DOHH2 (cell line): Measurements from ENCODE around the gene RBM17.

ENCODE experiments used
- H3F3A ChIP-seq: fragments of 200-600 bp; sonication (generic), shearing (Covaris generic); 2 replicates; pipeline ENCODE4 v1.6.0; 2016; ENCODE audit warnings: antibody characterized with exemption, mild to moderate bottlenecking; ENCODE audit not compliant: control insufficient read depth, insufficient read depth
- H3K27ac ChIP-seq: fragments of 200-600 bp; sonication (generic); 2 replicates; pipeline ENCODE4 v1.5.1; 2014; ENCODE audit warnings: low read depth, mild to moderate bottlenecking, low read length, moderate library complexity
- H3K27me3 ChIP-seq: fragments of 200-600 bp; sonication (generic); 2 replicates; pipeline ENCODE4 v1.6.1; 2014; ENCODE audit warnings: mild to moderate bottlenecking, low read length, mixed read lengths; ENCODE audit not compliant: control insufficient read depth
- H3K36me3 ChIP-seq: fragments of 200-600 bp; sonication (generic); 2 replicates; pipeline ENCODE4 v1.6.1; 2014; ENCODE audit warnings: mild to moderate bottlenecking, low read length, moderate library complexity, mixed read lengths; ENCODE audit not compliant: control insufficient read depth
- H3K4me1 ChIP-seq: fragments of 200-600 bp; sonication (generic); 2 replicates; pipeline ENCODE4 v1.6.1; 2014; ENCODE audit warnings: mild to moderate bottlenecking, low read length, mixed read lengths; ENCODE audit not compliant: control insufficient read depth
- H3K4me2 ChIP-seq: fragments of 200-600 bp; sonication (generic); 2 replicates; pipeline ENCODE4 v1.6.0; 2014; ENCODE audit warnings: mild to moderate bottlenecking, low read length, moderate library complexity
- H3K4me3 ChIP-seq: fragments of 200-600 bp; sonication (generic); 2 replicates; pipeline ENCODE4 v1.5.1; 2014; ENCODE audit warnings: mild to moderate bottlenecking, low read length, mixed read lengths
- H3K79me2 ChIP-seq: fragments of 200-600 bp; sonication (generic); 2 replicates; pipeline ENCODE4 v1.6.1; 2014; ENCODE audit warnings: mild to moderate bottlenecking, low read length, mixed read lengths; ENCODE audit not compliant: control insufficient read depth
- H3K9me2 ChIP-seq: fragments of 200-600 bp; sonication (generic); replicated peaks from 2 replicates; pipeline ENCODE4 v1.6.1; 2014; ENCODE audit warnings: mild to moderate bottlenecking, low read length, mixed read lengths; ENCODE audit not compliant: control insufficient read depth
- H3K9me3 ChIP-seq: fragments of 200-600 bp; sonication (generic); 2 replicates; pipeline ENCODE4 v1.6.1; 2014; ENCODE audit warnings: antibody characterized with exemption, low read length, mixed read lengths; ENCODE audit not compliant: control insufficient read depth, insufficient read depth
- H4K20me1 ChIP-seq: fragments of 200-600 bp; sonication (generic); 2 replicates; pipeline ENCODE4 v1.6.0; 2014; ENCODE audit warnings: low read depth, mild to moderate bottlenecking, antibody characterized with exemption, low read length, moderate library complexity; ENCODE audit not compliant: control insufficient read depth, insufficient read depth
- EZH2phosphoT487 ChIP-seq: fragments of 200-600 bp; sonication (generic); IDR thresholded peaks from 2 replicates; pipeline ENCODE4 v1.6.1; 2017; ENCODE audit warnings: borderline replicate concordance, mild to moderate bottlenecking, antibody characterized with exemption, low read length, moderate library complexity, mixed read lengths
- TF ChIP-seq, protein P1 (sequence below): fragments of 200-600 bp; sonication (generic); IDR thresholded peaks from one replicate; pipeline ENCODE4 v1.5.1; 2014; ENCODE audit warnings: antibody characterized with exemption, mild to moderate bottlenecking, low read depth, low read length; ENCODE audit not compliant: poor library complexity, severe bottlenecking

The RBM17 gene

DNA sequence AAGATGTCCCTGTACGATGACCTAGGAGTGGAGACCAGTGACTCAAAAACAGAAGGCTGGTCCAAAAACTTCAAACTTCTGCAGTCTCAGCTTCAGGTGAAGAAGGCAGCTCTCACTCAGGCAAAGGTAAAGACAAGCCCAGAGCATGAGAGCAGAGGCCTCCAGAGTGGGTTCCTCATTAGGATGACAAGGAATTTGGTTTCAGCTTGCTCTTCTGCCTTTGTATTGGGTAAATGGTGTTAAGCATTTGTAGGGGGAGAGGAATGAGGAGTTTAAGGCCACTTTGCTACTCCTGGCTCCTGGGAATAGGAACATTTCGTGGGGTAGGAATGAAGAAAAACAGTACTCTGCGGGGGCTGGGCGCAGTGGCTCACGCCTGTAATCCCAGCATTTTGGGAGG lies 8.2 kb downstream of the RBM17 start:
- Histone ChIP-seq H3K4me1 (peaks cover 35% of the 10 kb centered on the region), H3K27me3 (no peaks in the 10 kb centered on the region), H3K9me2 (no peaks in the 10 kb centered on the region), H3K27ac (no peak overlapping the region), H3K9me3 (no peaks in the 10 kb centered on the region), H4K20me1 (peaks cover 27% of the 10 kb centered on the region), H3F3A (peaks cover 9% of the 10 kb centered on the region; the same call in 1 of the 2 replicates), H3K36me3 (peaks cover 87% of the 10 kb centered on the region), H3K4me3 (no peak overlapping the region), H3K4me2 (no peak overlapping the region), H3K79me2 (peaks cover 98% of the 10 kb centered on the region)
- TF ChIP-seq, protein P1, sequence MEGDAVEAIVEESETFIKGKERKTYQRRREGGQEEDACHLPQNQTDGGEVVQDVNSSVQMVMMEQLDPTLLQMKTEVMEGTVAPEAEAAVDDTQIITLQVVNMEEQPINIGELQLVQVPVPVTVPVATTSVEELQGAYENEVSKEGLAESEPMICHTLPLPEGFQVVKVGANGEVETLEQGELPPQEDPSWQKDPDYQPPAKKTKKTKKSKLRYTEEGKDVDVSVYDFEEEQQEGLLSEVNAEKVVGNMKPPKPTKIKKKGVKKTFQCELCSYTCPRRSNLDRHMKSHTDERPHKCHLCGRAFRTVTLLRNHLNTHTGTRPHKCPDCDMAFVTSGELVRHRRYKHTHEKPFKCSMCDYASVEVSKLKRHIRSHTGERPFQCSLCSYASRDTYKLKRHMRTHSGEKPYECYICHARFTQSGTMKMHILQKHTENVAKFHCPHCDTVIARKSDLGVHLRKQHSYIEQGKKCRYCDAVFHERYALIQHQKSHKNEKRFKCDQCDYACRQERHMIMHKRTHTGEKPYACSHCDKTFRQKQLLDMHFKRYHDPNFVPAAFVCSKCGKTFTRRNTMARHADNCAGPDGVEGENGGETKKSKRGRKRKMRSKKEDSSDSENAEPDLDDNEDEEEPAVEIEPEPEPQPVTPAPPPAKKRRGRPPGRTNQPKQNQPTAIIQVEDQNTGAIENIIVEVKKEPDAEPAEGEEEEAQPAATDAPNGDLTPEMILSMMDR = no peak
- TF ChIP-seq EZH2phosphoT487 = no peak

DNA sequence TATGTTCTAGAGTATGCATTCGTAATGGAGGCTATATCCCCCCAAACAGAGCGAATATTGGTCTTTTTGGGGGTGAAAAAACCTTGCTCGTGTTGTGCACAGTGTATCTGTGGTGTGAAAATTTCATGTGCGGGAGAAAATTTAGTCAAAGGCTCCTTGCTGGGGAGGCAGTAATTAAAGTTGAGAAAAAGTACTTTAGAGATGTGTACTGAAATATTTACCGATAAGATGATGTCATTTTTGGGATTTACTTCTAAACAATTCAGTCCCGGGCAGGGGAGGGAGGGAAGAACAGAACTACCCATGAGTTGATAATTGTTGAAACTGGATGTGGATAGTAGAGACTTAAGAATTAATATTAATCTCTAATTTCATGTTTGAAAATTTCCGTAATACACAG lies 9.3 kb downstream of the RBM17 start:
- Histone ChIP-seq H3K79me2 (peaks cover 98% of the 10 kb centered on the region), H3K27me3 (no peaks in the 10 kb centered on the region), H3F3A (peaks cover 9% of the 10 kb centered on the region; the same call in 1 of the 2 replicates), H3K9me2 (no peaks in the 10 kb centered on the region), H3K36me3 (peaks cover 88% of the 10 kb centered on the region), H3K4me3 (no peak overlapping the region), H3K4me2 (no peak overlapping the region), H3K9me3 (no peaks in the 10 kb centered on the region), H3K27ac (no peak overlapping the region), H4K20me1 (peaks cover 22% of the 10 kb centered on the region), H3K4me1 (peaks cover 26% of the 10 kb centered on the region)
- no peak for TF ChIP-seq EZH2phosphoT487
- TF ChIP-seq, protein P1 = no peak

- no peaks in the 10 kb centered on the region for H3K9me2 ChIP-seq
- no peak overlapping the region for H3K4me2 ChIP-seq
- peaks cover 96% of the 10 kb centered on the region for H3K79me2 ChIP-seq
- peaks cover 93% of the 10 kb centered on the region for H3K36me3 ChIP-seq
- no peak for TF ChIP-seq EZH2phosphoT487
- TF ChIP-seq, protein P1 = no peak
- H3K9me3 ChIP-seq = no peaks in the 10 kb centered on the region
- H3F3A ChIP-seq = peaks cover 20% of the 10 kb centered on the region
- no peak overlapping the region for H3K4me3 ChIP-seq
- H3K4me1 ChIP-seq = peaks cover 18% of the 10 kb centered on the region
- no peaks in the 10 kb centered on the region for H3K27me3 ChIP-seq
- peaks cover 5% of the 10 kb centered on the region for H4K20me1 ChIP-seq
- H3K27ac ChIP-seq = no peak overlapping the region
Observed at GRCh38 chr10:6100370-6100769, 11.5 kb downstream of the RBM17 start.
